Pulmonary artery endothelial cell (primary cell): ENCODE data around the gene CYP1A2. TPM values are rescaled to one million over a fixed set of nuclear protein-coding genes. Genes with fewer than 3 reads are reported as not detected.

ENCODE experiments used
- DNase-seq: peaks from one replicate; pipeline ENCODE4 v3.0.0-alpha.2; 2011; ENCODE audit warnings: low read depth, low spot score
- total RNA-seq: library from RNA; depleted of rRNA; stranded (reverse); fragments of >200 nt; gene quantifications from 2 replicates; pipeline ENCODE4 v1.2.3, GENCODE V29; 2014

CYP1A2 gene
- total RNA-seq, 1 donor from 2014 or later, result not detected

GRCh38 chr15:74788683-74789151, 40.1 kb downstream of the CYP1A2 start:
- DNase-seq, result no peak

GRCh38 chr15:74789171-74789631, 40.6 kb downstream of the CYP1A2 start:
- DNase-seq, result no peak

GRCh38 chr15:74789741-74790079, 41.1 kb downstream of the CYP1A2 start:
- DNase-seq, result no peak

- DNase-seq, result no peak
Measured at GRCh38 chr15:74790080-74790916, 41.7 kb downstream of the CYP1A2 start.

GRCh38 chr15:74791007-74791406, 42.4 kb downstream of the CYP1A2 start:
- DNase-seq, result no peak

- DNase-seq, result no peak
Measured at GRCh38 chr15:74791667-74792066, 43.0 kb downstream of the CYP1A2 start.

GRCh38 chr15:74792227-74793016, 43.8 kb downstream of the CYP1A2 start:
- DNase-seq, result no peak

GRCh38 chr15:74793135-74794028, 44.7 kb downstream of the CYP1A2 start:
- DNase-seq, result no peak

GRCh38 chr15:74794248-74794969, 45.8 kb downstream of the CYP1A2 start:
- no peak for DNase-seq

GRCh38 chr15:74794970-74795349, 46.3 kb downstream of the CYP1A2 start:
- DNase-seq, result no peak

- no peak for DNase-seq
Measured at GRCh38 chr15:74795966-74796625, 47.5 kb downstream of the CYP1A2 start.

- DNase-seq, result no peak
Measured at GRCh38 chr15:74798388-74799254, 50.0 kb downstream of the CYP1A2 start.

GRCh38 chr15:74799255-74799855, 50.7 kb downstream of the CYP1A2 start:
- no peak for DNase-seq

- DNase-seq, result no peak
Measured at GRCh38 chr15:74799856-74800558, 51.4 kb downstream of the CYP1A2 start.

GRCh38 chr15:74800559-74801094, 52.0 kb downstream of the CYP1A2 start:
- DNase-seq, result no peak

GRCh38 chr15:74801311-74801997, 52.8 kb downstream of the CYP1A2 start:
- no peak for DNase-seq

- no peak for DNase-seq
Measured at GRCh38 chr15:74802290-74802689, 53.6 kb downstream of the CYP1A2 start.
